Cardiac fibroblast (primary cell): ENCODE measurements around the gene OPRD1.

Source experiments
- DNase-seq, 2 donors: peaks; one replicate each; pipeline versions ENCODE4 v3.0.0 to v3.0.0-alpha.2; 2010; ENCODE audit warnings: low read depth in 2 of 2
- H3K4me3 ChIP-seq, 2 donors: replicated peaks in 1 of 2; 1 replicate in 1 of 2; 2 replicates in 1 of 2; pipeline ENCODE4 v1.5.1; 2011; ENCODE audit warnings: low read depth in 2 of 2, low read length in 2 of 2, mild to moderate bottlenecking in 2 of 2, moderate library complexity in 1 of 2
- TF ChIP-seq, protein P1 (sequence below): IDR thresholded peaks from one replicate; pipeline ENCODE4 v1.5.1; 2011; ENCODE audit warnings: low read depth, mild to moderate bottlenecking, low read length, inconsistent platforms

The OPRD1 gene

GRCh38 chr1:28905921-28906666 lies 94.1 kb downstream of the OPRD1 start:
- TF ChIP-seq, protein P1, sequence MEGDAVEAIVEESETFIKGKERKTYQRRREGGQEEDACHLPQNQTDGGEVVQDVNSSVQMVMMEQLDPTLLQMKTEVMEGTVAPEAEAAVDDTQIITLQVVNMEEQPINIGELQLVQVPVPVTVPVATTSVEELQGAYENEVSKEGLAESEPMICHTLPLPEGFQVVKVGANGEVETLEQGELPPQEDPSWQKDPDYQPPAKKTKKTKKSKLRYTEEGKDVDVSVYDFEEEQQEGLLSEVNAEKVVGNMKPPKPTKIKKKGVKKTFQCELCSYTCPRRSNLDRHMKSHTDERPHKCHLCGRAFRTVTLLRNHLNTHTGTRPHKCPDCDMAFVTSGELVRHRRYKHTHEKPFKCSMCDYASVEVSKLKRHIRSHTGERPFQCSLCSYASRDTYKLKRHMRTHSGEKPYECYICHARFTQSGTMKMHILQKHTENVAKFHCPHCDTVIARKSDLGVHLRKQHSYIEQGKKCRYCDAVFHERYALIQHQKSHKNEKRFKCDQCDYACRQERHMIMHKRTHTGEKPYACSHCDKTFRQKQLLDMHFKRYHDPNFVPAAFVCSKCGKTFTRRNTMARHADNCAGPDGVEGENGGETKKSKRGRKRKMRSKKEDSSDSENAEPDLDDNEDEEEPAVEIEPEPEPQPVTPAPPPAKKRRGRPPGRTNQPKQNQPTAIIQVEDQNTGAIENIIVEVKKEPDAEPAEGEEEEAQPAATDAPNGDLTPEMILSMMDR, result no peak
- DNase-seq, result no peak
- no peak overlapping the region for H3K4me3 ChIP-seq

- no peak for DNase-seq
- TF ChIP-seq, protein P1, result no peak
- H3K4me3 ChIP-seq, result no peak overlapping the region
Measured at GRCh38 chr1:28909198-28909597, 97.2 kb downstream of the OPRD1 start.

DNA sequence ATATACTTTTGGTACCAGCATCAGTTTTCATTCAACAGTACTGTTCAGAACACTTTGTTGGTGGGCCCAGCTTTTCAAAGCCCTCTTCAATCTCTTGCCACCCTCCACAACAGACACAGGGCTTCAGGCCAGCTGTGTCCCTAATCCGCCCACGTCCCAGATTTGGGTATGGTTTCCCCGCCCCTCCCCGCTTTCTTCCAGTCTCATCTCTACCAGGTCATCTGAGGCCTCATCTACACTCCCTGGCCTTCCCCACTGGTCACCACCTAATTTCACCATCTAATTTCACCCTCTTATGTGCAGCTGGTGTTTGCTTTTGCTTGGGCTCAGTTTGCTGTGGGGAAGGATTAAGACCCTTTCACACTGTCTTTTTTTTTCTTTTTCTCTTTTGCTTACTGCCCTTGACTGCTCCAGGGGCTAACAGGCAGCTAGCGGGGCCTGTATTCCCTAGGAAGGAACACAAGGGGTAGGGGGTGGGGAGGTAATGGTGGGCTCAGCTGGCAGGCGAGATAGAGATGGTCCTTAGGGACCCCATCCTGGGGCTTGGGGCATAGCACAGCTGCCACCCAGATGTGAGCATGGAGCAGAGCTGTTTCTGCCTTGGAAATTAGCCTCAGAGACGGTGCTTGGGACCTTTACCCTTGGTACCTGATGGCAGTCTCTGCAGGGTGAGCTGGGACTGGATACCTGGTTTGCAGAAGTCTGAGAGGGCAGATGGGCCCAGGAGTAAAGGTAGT lies 98.6 kb downstream of the OPRD1 start:
- no peak for DNase-seq
- TF ChIP-seq, protein P1, result no peak
- H3K4me3 ChIP-seq, result no peak overlapping the region

- DNase-seq, result peak in 1 of 2 donors; percentile 4
- peak overlapping the region; percentile 36 to 52 for H3K4me3 ChIP-seq
- TF ChIP-seq, protein P1, result no peak
Measured at GRCh38 chr1:28913786-28914227, 101.8 kb downstream of the OPRD1 start.

GRCh38 chr1:28914228-28915030 lies 102.5 kb downstream of the OPRD1 start, which contains the start of gene EPB41:
Gene EPB41 (plus strand): TSS chr1:28914569. CDS start chr1:28987438, 72,869 bp downstream.
- peak within 1 kb of the TSS; percentile 52 for H3K4me3 ChIP-seq
- TF ChIP-seq, protein P1, result no peak
- peak; percentile 63 to 92 for DNase-seq
